GM12874 (cell line): ENCODE measurements around the gene VARS2.

Experiments
- CTCF ChIP-seq: IDR thresholded peaks from 2 replicates; pipeline ENCODE4 v1.5.1; 2011; ENCODE audit warnings: low read depth, mild to moderate bottlenecking, control low read depth, low read length, moderate library complexity; ENCODE audit not compliant: insufficient read depth

Gene VARS2

GRCh38 chr6:30888816-30889495 is 25.1 kb upstream of the VARS2 start:
- TF ChIP-seq CTCF, result no peak

- no peak for TF ChIP-seq CTCF
Measured at GRCh38 chr6:30889496-30889885, 24.5 kb upstream of the VARS2 start.

GRCh38 chr6:30889921-30890645 is 24.0 kb upstream of the VARS2 start:
- no peak for TF ChIP-seq CTCF

GRCh38 chr6:30890646-30891449 is 23.2 kb upstream of the VARS2 start:
- TF ChIP-seq CTCF, result no peak

GRCh38 chr6:30891450-30891723 is 22.7 kb upstream of the VARS2 start:
- no peak for TF ChIP-seq CTCF

- no peak for TF ChIP-seq CTCF
Measured at GRCh38 chr6:30891816-30892538, 22.1 kb upstream of the VARS2 start.
